Measurements from ENCODE around the gene GNPTG. TPM values are rescaled to one million over a fixed set of nuclear protein-coding genes. Genes with fewer than 3 reads are reported as not detected.

Gene GNPTG
- total and polyA plus RNA-seq, 9 of the 15 experiments (the other 6 are each of a cell fraction or from before 2014, with no cell fraction given): 0.69 to 33.3 (median 13.6) TPM

DNA sequence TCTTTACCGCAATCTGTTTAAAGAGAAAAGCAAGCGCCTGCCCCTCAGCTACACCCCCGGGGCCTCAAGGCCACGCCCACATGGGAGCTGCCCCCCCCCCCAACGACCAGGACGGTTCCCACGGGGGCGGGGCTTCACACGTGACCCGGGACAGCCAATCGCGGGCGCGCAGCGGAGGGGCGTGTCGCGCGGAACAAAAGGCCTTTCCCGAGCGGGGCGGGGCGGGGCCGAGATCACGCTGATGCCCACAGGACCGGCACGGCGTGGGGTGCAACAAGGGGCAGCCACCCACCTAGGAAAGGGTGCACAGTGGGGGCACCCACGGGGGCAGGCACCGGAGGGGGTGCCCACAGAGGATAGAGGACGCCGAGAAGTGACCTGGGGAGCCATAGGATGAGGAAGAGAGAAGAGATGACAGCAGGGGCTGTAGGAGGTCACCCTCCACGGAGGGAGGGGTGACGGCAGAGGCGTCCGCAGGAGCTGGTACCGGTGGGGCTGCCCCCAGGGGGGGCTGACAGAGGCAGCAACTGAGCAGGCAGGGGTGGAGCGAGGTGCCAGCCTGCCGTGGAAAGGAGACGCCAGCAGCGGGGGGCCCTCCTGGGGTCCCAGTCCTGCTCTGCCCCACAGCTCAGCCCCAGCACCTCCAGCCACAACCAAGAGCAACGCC lies 56.6 kb downstream of the GNPTG start (continued):
- TF ChIP-seq NKRF (IDR thresholded peaks at IDR 0.05; ENCODE audit: borderline replicate concordance) (peak; percentile 68; the same call in 1 of the 2 replicates), BRD9 (IDR thresholded peaks at IDR 0.05; ENCODE audit: low read depth, partially characterized antibody) (no peak), TRIM25 (IDR thresholded peaks at IDR 0.05; ENCODE audit: borderline replicate concordance) (no peak), TGIF2 (CRISPR knock-in tag; IDR thresholded peaks at IDR 0.05) (peak; percentile 71; the same call in 1 of the 2 replicates), MCM7 (IDR thresholded peaks at IDR 0.05) (no peak), CXXC5 (CRISPR knock-in tag; IDR thresholded peaks at IDR 0.05) (peak; percentile 56), CEBPG (CRISPR knock-in tag; IDR thresholded peaks at IDR 0.05) (no peak), CEBPG (tag; conservative IDR thresholded peaks at IDR 0.05 in 1 of 2, IDR thresholded peaks at IDR 0.05 in 1 of 2) (no peak), ZBTB7A (IDR thresholded peaks at IDR 0.05; ENCODE audit: borderline replicate concordance, control insufficient read depth, low read depth, low read length) (peak; percentile 43; the same call in 1 of the 2 replicates), PHF8 (IDR thresholded peaks at IDR 0.05; ENCODE audit: borderline replicate concordance, low read length) (peak; percentile 23; the same call in 1 of the 2 replicates), TFAP4 (CRISPR knock-in tag; IDR thresholded peaks at IDR 0.05; ENCODE audit: borderline replicate concordance) (no peak; the same call in 1 of the 2 replicates), RAD51 (IDR thresholded peaks at IDR 0.05; ENCODE audit: borderline replicate concordance, low read depth) (peak; percentile 97), KAT7 (CRISPR knock-in tag; IDR thresholded peaks at IDR 0.05; ENCODE audit: borderline replicate concordance) (peak; percentile 74; the same call in 1 of the 2 replicates), GABPB1 (CRISPR knock-in tag; IDR thresholded peaks at IDR 0.05) (peak; percentile 53; the same call in 1 of the 2 replicates)
- TF ChIP-seq, protein P1, sequence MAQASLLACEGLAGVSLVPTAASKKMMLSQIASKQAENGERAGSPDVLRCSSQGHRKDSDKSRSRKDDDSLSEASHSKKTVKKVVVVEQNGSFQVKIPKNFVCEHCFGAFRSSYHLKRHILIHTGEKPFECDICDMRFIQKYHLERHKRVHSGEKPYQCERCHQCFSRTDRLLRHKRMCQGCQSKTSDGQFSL (CRISPR knock-in tag; IDR thresholded peaks at IDR 0.05): peak; percentile 97
- TF ChIP-seq, protein P1 (tag; IDR thresholded peaks at IDR 0.05): peak in 1 of 2 experiments; percentile 92; a peak in 2 of 4 replicates
- TF ChIP-seq, protein P2, sequence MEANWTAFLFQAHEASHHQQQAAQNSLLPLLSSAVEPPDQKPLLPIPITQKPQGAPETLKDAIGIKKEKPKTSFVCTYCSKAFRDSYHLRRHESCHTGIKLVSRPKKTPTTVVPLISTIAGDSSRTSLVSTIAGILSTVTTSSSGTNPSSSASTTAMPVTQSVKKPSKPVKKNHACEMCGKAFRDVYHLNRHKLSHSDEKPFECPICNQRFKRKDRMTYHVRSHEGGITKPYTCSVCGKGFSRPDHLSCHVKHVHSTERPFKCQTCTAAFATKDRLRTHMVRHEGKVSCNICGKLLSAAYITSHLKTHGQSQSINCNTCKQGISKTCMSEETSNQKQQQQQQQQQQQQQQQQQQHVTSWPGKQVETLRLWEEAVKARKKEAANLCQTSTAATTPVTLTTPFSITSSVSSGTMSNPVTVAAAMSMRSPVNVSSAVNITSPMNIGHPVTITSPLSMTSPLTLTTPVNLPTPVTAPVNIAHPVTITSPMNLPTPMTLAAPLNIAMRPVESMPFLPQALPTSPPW (CRISPR knock-in tag; IDR thresholded peaks at IDR 0.05): peak; percentile 100
